ENCODE measurements around the gene MKRN2OS. TPM values are rescaled to one million over a fixed set of nuclear protein-coding genes. Genes with fewer than 3 reads are reported as not detected.

MKRN2OS gene
- total and polyA plus RNA-seq, 10 donors = not detected

- intact Hi-C loops (cut with DNase I; ENCODE audit: low total_unique reads) = no loop called here
- Histone ChIP-seq H3K4me1 (no peaks in the 10 kb centered on the region), H3K9me3 (no peaks in the 10 kb centered on the region), H3K27me3 (replicated peaks in 1 of 7) (no peaks in the 10 kb centered on the region), H3K27ac (no peak overlapping the region), H3K4me3 (no peak overlapping the region), H3K36me3 (peaks cover 0 to 99% (median 58%) of the 10 kb centered on the region in 6 donors)
- TF ChIP-seq CTCF (IDR thresholded peaks at IDR 0.05 in 8 of 11, conservative IDR thresholded peaks at IDR 0.05 in 3 of 11) (no peak), POLR2A (IDR thresholded peaks at IDR 0.05) (no peak), POLR2AphosphoS5 (IDR thresholded peaks at IDR 0.05) (no peak)
- DNase-seq = no peak
- WGBS, 5 donors = 82 to 86% (median 84%) methylated on average over 7 of the region's 7 CpGs
Observed at GRCh38 chr3:12501360-12502020, 43.8 kb downstream of the MKRN2OS start.

GRCh38 chr3:12499474-12499873 is 45.8 kb downstream of the MKRN2OS start:
- Histone ChIP-seq H3K27me3 (replicated peaks in 1 of 7) (no peaks in the 10 kb centered on the region), H3K4me1 (no peaks in the 10 kb centered on the region), H3K4me3 (no peak overlapping the region), H3K27ac (no peak overlapping the region), H3K9me3 (no peaks in the 10 kb centered on the region), H3K36me3 (peaks cover 0 to 98% (median 59%) of the 10 kb centered on the region in 6 donors)
- intact Hi-C loops (cut with DNase I; ENCODE audit: low total_unique reads) = no loop called here
- WGBS, 5 donors = 86 to 99% (median 91%) methylated on average over 4 to 5 of the region's 5 CpGs
- TF ChIP-seq POLR2A (IDR thresholded peaks at IDR 0.05) (no peak), CTCF (IDR thresholded peaks at IDR 0.05 in 8 of 11, conservative IDR thresholded peaks at IDR 0.05 in 3 of 11) (no peak), POLR2AphosphoS5 (IDR thresholded peaks at IDR 0.05) (no peak)
- no peak for DNase-seq

- Histone ChIP-seq H3K36me3 (peaks cover 0 to 100% (median 63%) of the 10 kb centered on the region in 6 donors), H3K27ac (no peak overlapping the region), H3K4me3 (no peak overlapping the region), H3K27me3 (replicated peaks in 1 of 7) (no peaks in the 10 kb centered on the region), H3K4me1 (no peaks in the 10 kb centered on the region), H3K9me3 (no peaks in the 10 kb centered on the region)
- no peak for DNase-seq
- intact Hi-C loops (cut with DNase I; ENCODE audit: low total_unique reads) = no loop called here
- TF ChIP-seq CTCF (IDR thresholded peaks at IDR 0.05 in 8 of 11, conservative IDR thresholded peaks at IDR 0.05 in 3 of 11) (no peak), POLR2A (IDR thresholded peaks at IDR 0.05) (no peak), POLR2AphosphoS5 (IDR thresholded peaks at IDR 0.05) (no peak)
- 83 to 100% (median 97%) methylated on average over 1 of the region's 1 CpG for WGBS, 5 donors
Observed at GRCh38 chr3:12496453-12496761, 48.9 kb downstream of the MKRN2OS start.

GRCh38 chr3:12495749-12496452 is 49.4 kb downstream of the MKRN2OS start:
- Histone ChIP-seq H3K27ac (no peak overlapping the region), H3K4me3 (no peak overlapping the region), H3K36me3 (peaks cover 0 to 100% (median 64%) of the 10 kb centered on the region in 6 donors), H3K4me1 (no peaks in the 10 kb centered on the region), H3K9me3 (no peaks in the 10 kb centered on the region), H3K27me3 (replicated peaks in 1 of 7) (no peaks in the 10 kb centered on the region)
- intact Hi-C loops (cut with DNase I; ENCODE audit: low total_unique reads) = no loop called here
- TF ChIP-seq CTCF (IDR thresholded peaks at IDR 0.05 in 8 of 11, conservative IDR thresholded peaks at IDR 0.05 in 3 of 11) (no peak), POLR2AphosphoS5 (IDR thresholded peaks at IDR 0.05) (no peak), POLR2A (IDR thresholded peaks at IDR 0.05) (no peak)
- DNase-seq = no peak
- WGBS, 5 donors = 88 to 94% (median 93%) methylated on average over 8 of the region's 8 CpGs
